ENCODE results near the gene LDLRAD4.

DNA sequence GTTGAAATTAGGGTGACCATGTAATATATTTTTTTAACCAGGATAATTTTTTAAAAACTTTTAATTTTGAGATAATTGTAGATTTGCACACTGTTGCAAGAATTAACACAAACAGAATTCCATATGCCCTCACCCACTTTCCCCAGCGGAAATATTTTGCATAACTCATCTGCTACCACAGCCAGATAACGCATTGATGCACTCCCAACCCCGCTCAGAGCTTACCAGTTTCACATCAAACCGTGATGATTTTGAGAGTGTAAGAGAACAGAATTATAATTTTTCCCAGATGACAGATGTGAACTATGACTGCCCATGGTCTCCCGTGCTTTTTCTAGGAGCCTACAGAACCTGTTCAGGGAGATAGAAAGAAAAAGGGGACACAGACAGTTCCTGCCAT, 35.2 kb upstream of the LDLRAD4 start:
- TF ChIP-seq, protein P1, sequence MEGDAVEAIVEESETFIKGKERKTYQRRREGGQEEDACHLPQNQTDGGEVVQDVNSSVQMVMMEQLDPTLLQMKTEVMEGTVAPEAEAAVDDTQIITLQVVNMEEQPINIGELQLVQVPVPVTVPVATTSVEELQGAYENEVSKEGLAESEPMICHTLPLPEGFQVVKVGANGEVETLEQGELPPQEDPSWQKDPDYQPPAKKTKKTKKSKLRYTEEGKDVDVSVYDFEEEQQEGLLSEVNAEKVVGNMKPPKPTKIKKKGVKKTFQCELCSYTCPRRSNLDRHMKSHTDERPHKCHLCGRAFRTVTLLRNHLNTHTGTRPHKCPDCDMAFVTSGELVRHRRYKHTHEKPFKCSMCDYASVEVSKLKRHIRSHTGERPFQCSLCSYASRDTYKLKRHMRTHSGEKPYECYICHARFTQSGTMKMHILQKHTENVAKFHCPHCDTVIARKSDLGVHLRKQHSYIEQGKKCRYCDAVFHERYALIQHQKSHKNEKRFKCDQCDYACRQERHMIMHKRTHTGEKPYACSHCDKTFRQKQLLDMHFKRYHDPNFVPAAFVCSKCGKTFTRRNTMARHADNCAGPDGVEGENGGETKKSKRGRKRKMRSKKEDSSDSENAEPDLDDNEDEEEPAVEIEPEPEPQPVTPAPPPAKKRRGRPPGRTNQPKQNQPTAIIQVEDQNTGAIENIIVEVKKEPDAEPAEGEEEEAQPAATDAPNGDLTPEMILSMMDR (IDR thresholded peaks at IDR 0.05; ENCODE audit: insufficient read depth, low read length), result no peak
- TF ChIP-seq, protein P2, sequence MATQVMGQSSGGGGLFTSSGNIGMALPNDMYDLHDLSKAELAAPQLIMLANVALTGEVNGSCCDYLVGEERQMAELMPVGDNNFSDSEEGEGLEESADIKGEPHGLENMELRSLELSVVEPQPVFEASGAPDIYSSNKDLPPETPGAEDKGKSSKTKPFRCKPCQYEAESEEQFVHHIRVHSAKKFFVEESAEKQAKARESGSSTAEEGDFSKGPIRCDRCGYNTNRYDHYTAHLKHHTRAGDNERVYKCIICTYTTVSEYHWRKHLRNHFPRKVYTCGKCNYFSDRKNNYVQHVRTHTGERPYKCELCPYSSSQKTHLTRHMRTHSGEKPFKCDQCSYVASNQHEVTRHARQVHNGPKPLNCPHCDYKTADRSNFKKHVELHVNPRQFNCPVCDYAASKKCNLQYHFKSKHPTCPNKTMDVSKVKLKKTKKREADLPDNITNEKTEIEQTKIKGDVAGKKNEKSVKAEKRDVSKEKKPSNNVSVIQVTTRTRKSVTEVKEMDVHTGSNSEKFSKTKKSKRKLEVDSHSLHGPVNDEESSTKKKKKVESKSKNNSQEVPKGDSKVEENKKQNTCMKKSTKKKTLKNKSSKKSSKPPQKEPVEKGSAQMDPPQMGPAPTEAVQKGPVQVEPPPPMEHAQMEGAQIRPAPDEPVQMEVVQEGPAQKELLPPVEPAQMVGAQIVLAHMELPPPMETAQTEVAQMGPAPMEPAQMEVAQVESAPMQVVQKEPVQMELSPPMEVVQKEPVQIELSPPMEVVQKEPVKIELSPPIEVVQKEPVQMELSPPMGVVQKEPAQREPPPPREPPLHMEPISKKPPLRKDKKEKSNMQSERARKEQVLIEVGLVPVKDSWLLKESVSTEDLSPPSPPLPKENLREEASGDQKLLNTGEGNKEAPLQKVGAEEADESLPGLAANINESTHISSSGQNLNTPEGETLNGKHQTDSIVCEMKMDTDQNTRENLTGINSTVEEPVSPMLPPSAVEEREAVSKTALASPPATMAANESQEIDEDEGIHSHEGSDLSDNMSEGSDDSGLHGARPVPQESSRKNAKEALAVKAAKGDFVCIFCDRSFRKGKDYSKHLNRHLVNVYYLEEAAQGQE (IDR thresholded peaks at IDR 0.05; ENCODE audit: insufficient replicate concordance, low read depth), result no peak
- TF ChIP-seq POLR2AphosphoS5 (IDR thresholded peaks at IDR 0.05; ENCODE audit: low read depth), result no peak

All from HL-60 (cell line).